Smooth muscle cell (in vitro differentiated cells): Measurements from ENCODE around the gene PRADC1. TPM values are rescaled to one million over a fixed set of nuclear protein-coding genes. Genes with fewer than 3 reads are reported as not detected.

Experiments used
- DNase-seq: peaks from one replicate; lab custom pipeline; 2025; ENCODE audit not compliant: unreplicated experiment; lab: John Stamatoyannopoulos, UW
- H2AFZ ChIP-seq: fragments of 200-600 bp; sonication (generic); 2 replicates; pipeline ENCODE4 v1.6.0; 2016; ENCODE audit warnings: antibody characterized with exemption, low read depth, mild to moderate bottlenecking
- H3F3A ChIP-seq: fragments of 200-600 bp; sonication (generic); 2 replicates; pipeline ENCODE4 v1.6.0; 2017; ENCODE audit warnings: antibody characterized with exemption, low read depth
- H3K27ac ChIP-seq: fragments of 200-600 bp; sonication (generic); 2 replicates; pipeline ENCODE4 v1.5.1; 2016; ENCODE audit warnings: low read depth, mild to moderate bottlenecking
- H3K27me3 ChIP-seq: fragments of 200-600 bp; sonication (generic); 2 replicates; pipeline ENCODE4 v1.6.1; 2016; ENCODE audit warnings: low read depth, mild to moderate bottlenecking
- H3K36me3 ChIP-seq: fragments of 200-600 bp; sonication (generic); 2 replicates; pipeline ENCODE4 v1.5.1; 2016; ENCODE audit warnings: low read depth
- H3K4me1 ChIP-seq: fragments of 200-600 bp; sonication (generic); 2 replicates; pipeline ENCODE4 v1.5.1; 2016; ENCODE audit warnings: low read depth
- H3K4me2 ChIP-seq: fragments of 200-600 bp; sonication (generic); 2 replicates; pipeline ENCODE4 v1.6.0; 2016; ENCODE audit warnings: mild to moderate bottlenecking
- H3K4me3 ChIP-seq: fragments of 200-600 bp; sonication (generic); 2 replicates; pipeline ENCODE4 v1.5.1; 2016; ENCODE audit warnings: mild to moderate bottlenecking
- H3K79me2 ChIP-seq: fragments of 200-600 bp; sonication (generic); 2 replicates; pipeline ENCODE4 v1.6.0; 2016; ENCODE audit warnings: low read depth, mild to moderate bottlenecking
- H3K9ac ChIP-seq: fragments of 200-600 bp; sonication (generic); 2 replicates; pipeline ENCODE4 v1.6.0; 2016; ENCODE audit warnings: low read depth
- H3K9me3 ChIP-seq: fragments of 200-600 bp; sonication (generic); replicated peaks from 2 replicates; pipeline ENCODE4 v1.5.1; 2016; ENCODE audit warnings: low read depth
- H4K20me1 ChIP-seq: fragments of 200-600 bp; sonication (generic); 2 replicates; pipeline ENCODE4 v1.6.0; 2016; ENCODE audit warnings: low read depth
- CTCF ChIP-seq: fragments of 200-600 bp; sonication (generic); IDR thresholded peaks from 2 replicates; pipeline ENCODE4 v1.5.1; 2017; ENCODE audit warnings: borderline replicate concordance, mild to moderate bottlenecking, antibody characterized with exemption; ENCODE audit not compliant: insufficient read depth, poor library complexity, severe bottlenecking
- WGBS: methylation state at CpG from one replicate; pipeline ENCODE4 v1.1.7; 2016; ENCODE audit warnings: low lambda C conversion rate; 5-methylcytosine and 5-hydroxymethylcytosine counted together
- polyA plus RNA-seq: library from polyadenylated mRNA; unstranded; fragments of >200 nt; fragmentation: Nextera tagmentation; extraction: Ambion mirVana; gene quantifications from 2 replicates; pipeline ENCODE4 v1.2.1, GENCODE V29; 2016
- total RNA-seq: library from RNA; depleted of rRNA; stranded (reverse); fragments of >200 nt; gene quantifications from 2 replicates; pipeline ENCODE4 v1.2.3, GENCODE V29; 2014

The PRADC1 gene
- total and polyA plus RNA-seq, 2 experiments from 2014 or later: 24.0 to 51.4 TPM

GRCh38 chr2:73249636-73250035 lies 16.6 kb upstream of the PRADC1 start:
- no peak for TF ChIP-seq CTCF
- Histone ChIP-seq H3F3A (no peaks in the 10 kb centered on the region), H3K9ac (no peak overlapping the region), H3K27me3 (no peaks in the 10 kb centered on the region), H3K4me1 (no peaks in the 10 kb centered on the region), H2AFZ (no peak overlapping the region), H3K9me3 (no peaks in the 10 kb centered on the region), H4K20me1 (peaks cover 56% of the 10 kb centered on the region), H3K4me2 (no peak overlapping the region), H3K27ac (no peak overlapping the region), H3K4me3 (no peak overlapping the region), H3K79me2 (peaks cover 6% of the 10 kb centered on the region), H3K36me3 (peaks cover 36% of the 10 kb centered on the region)
- WGBS: 96% methylated on average over 9 of the region's 9 CpGs
- no peak for DNase-seq

GRCh38 chr2:73246850-73247249 lies 13.8 kb upstream of the PRADC1 start:
- Histone ChIP-seq H3K27me3 (no peaks in the 10 kb centered on the region), H3K27ac (no peak overlapping the region), H3K4me2 (no peak overlapping the region), H3K9ac (no peak overlapping the region), H4K20me1 (peaks cover 83% of the 10 kb centered on the region), H3F3A (no peaks in the 10 kb centered on the region), H3K4me1 (no peaks in the 10 kb centered on the region), H2AFZ (no peak overlapping the region), H3K36me3 (peaks cover 42% of the 10 kb centered on the region), H3K9me3 (no peaks in the 10 kb centered on the region), H3K4me3 (no peak overlapping the region), H3K79me2 (peaks cover 12% of the 10 kb centered on the region)
- DNase-seq: no peak
- 96% methylated on average over 3 of the region's 3 CpGs for WGBS
- no peak for TF ChIP-seq CTCF

GRCh38 chr2:73244580-73244979 lies 11.5 kb upstream of the PRADC1 start:
- Histone ChIP-seq H2AFZ (no peak overlapping the region), H4K20me1 (peaks cover 97% of the 10 kb centered on the region), H3K36me3 (peaks cover 44% of the 10 kb centered on the region), H3K27me3 (no peaks in the 10 kb centered on the region), H3F3A (no peaks in the 10 kb centered on the region), H3K4me1 (no peaks in the 10 kb centered on the region), H3K9me3 (no peaks in the 10 kb centered on the region), H3K4me3 (no peak overlapping the region), H3K79me2 (peaks cover 35% of the 10 kb centered on the region), H3K4me2 (no peak overlapping the region), H3K9ac (no peak overlapping the region), H3K27ac (no peak overlapping the region)
- TF ChIP-seq CTCF: no peak
- WGBS: 93% methylated on average over 3 of the region's 3 CpGs
- DNase-seq: no peak

GRCh38 chr2:73243884-73244570 lies 11.0 kb upstream of the PRADC1 start:
- H3K9ac ChIP-seq: no peak overlapping the region
- no peaks in the 10 kb centered on the region for H3K4me1 ChIP-seq
- no peak for TF ChIP-seq CTCF
- H3K79me2 ChIP-seq: peaks cover 40% of the 10 kb centered on the region
- H2AFZ ChIP-seq: no peak overlapping the region
- no peaks in the 10 kb centered on the region for H3K27me3 ChIP-seq
- H3K4me2 ChIP-seq: no peak overlapping the region
- WGBS: 35% methylated on average over 5 of the region's 5 CpGs
- peaks cover 99% of the 10 kb centered on the region for H4K20me1 ChIP-seq
- no peak for DNase-seq
- no peak overlapping the region for H3K4me3 ChIP-seq
- H3K9me3 ChIP-seq: no peaks in the 10 kb centered on the region
- no peaks in the 10 kb centered on the region for H3F3A ChIP-seq
- H3K36me3 ChIP-seq: peaks cover 38% of the 10 kb centered on the region
- no peak overlapping the region for H3K27ac ChIP-seq
